OCI-LY1 (cell line): ENCODE results near the gene DOCK2.

Experiments used
- H2AFZ ChIP-seq: fragments of 200-600 bp; sonication (generic), shearing (Covaris generic); 2 replicates; pipeline ENCODE4 v1.6.0; 2014; ENCODE audit warnings: antibody characterized with exemption, mild to moderate bottlenecking, low read length
- H3F3A ChIP-seq: fragments of 200-600 bp; sonication (generic), shearing (Covaris generic); 2 replicates; pipeline ENCODE4 v1.6.0; 2014; ENCODE audit warnings: mild to moderate bottlenecking, antibody characterized with exemption, low read length, moderate library complexity; ENCODE audit not compliant: insufficient read depth
- H3K27ac ChIP-seq: fragments of 200-600 bp; sonication (generic); 2 replicates; pipeline ENCODE4 v1.5.1; 2014; ENCODE audit warnings: low read length, mixed run types, mild to moderate bottlenecking, low read depth; ENCODE audit not compliant: poor library complexity, severe bottlenecking
- H3K27me3 ChIP-seq: fragments of 200-600 bp; sonication (generic); 2 replicates; pipeline ENCODE4 v1.6.0; 2014; ENCODE audit warnings: antibody characterized with exemption, mild to moderate bottlenecking, low read length, moderate library complexity; ENCODE audit not compliant: insufficient read depth
- H3K36me3 ChIP-seq: fragments of 200-600 bp; sonication (generic); 2 replicates; pipeline ENCODE4 v1.6.1; 2014; ENCODE audit warnings: mild to moderate bottlenecking, antibody characterized with exemption, low read length, moderate library complexity, mixed read lengths; ENCODE audit not compliant: insufficient read depth
- H3K4me1 ChIP-seq: fragments of 200-600 bp; sonication (generic); 2 replicates; pipeline ENCODE4 v1.5.1; 2014; ENCODE audit warnings: mild to moderate bottlenecking, low read length, moderate library complexity; ENCODE audit not compliant: insufficient read depth, severe bottlenecking
- H3K4me2 ChIP-seq: fragments of 200-600 bp; sonication (generic), shearing (Covaris generic); 2 replicates; pipeline ENCODE4 v1.6.1; 2014; ENCODE audit warnings: low read length
- H3K4me3 ChIP-seq: fragments of 200-600 bp; sonication (generic); 2 replicates; pipeline ENCODE4 v1.5.1; 2014; ENCODE audit warnings: low read length, low read depth, mild to moderate bottlenecking, mixed read lengths; ENCODE audit not compliant: poor library complexity, severe bottlenecking
- H3K79me2 ChIP-seq: fragments of 200-600 bp; shearing (Covaris generic); 2 replicates; pipeline ENCODE4 v1.6.1; 2016; ENCODE audit warnings: mixed run types, low read length, mixed read lengths; ENCODE audit not compliant: insufficient read depth
- H3K9ac ChIP-seq: fragments of 200-600 bp; sonication (generic), shearing (Covaris generic); 2 replicates; pipeline ENCODE4 v1.6.1; 2014; ENCODE audit warnings: mild to moderate bottlenecking, low read length, mixed read lengths
- H3K9me2 ChIP-seq: fragments of 200-600 bp; sonication (generic), shearing (Covaris generic); 2 replicates; pipeline ENCODE4 v1.6.1; 2014; ENCODE audit warnings: low read depth, mild to moderate bottlenecking, low read length, mixed read lengths
- H3K9me3 ChIP-seq: fragments of 200-600 bp; shearing (Covaris generic); 2 replicates; pipeline ENCODE4 v1.6.1; 2014; ENCODE audit warnings: low read length, mixed read lengths
- H4K20me1 ChIP-seq: fragments of 200-600 bp; sonication (generic), shearing (Covaris generic); 2 replicates; pipeline ENCODE4 v1.6.0; 2016; ENCODE audit warnings: mild to moderate bottlenecking, low read length; ENCODE audit not compliant: insufficient read depth
- EZH2 ChIP-seq: fragments of 200-600 bp; sonication (generic), shearing (Covaris generic); IDR thresholded peaks from 2 replicates; pipeline ENCODE4 v1.8.0; 2017; ENCODE audit warnings: borderline replicate concordance, mixed run types, mild to moderate bottlenecking, antibody characterized with exemption, low read length, moderate library complexity, mixed read lengths
- TF ChIP-seq, protein P1 (sequence below): fragments of 200-600 bp; sonication (generic), shearing (Covaris generic); IDR thresholded peaks from 2 replicates; pipeline ENCODE4 v1.5.1; 2017; ENCODE audit warnings: mild to moderate bottlenecking, antibody characterized with exemption, low read length, moderate library complexity, mixed read lengths

Gene DOCK2

GRCh38 chr5:169934990-169935389 is 297.9 kb downstream of the DOCK2 start:
- Histone ChIP-seq H3K79me2 (no peaks in the 10 kb centered on the region), H3K36me3 (peaks cover 14% of the 10 kb centered on the region; the same call in 1 of the 2 replicates), H3K9ac (no peak overlapping the region), H3K4me2 (peak overlapping the region; percentile 28; the same call in 1 of the 2 replicates), H3K9me2 (no peaks in the 10 kb centered on the region), H3K4me1 (peaks cover 23% of the 10 kb centered on the region), H3F3A (no peaks in the 10 kb centered on the region; the same call in 1 of the 2 replicates), H3K27ac (peak overlapping the region; percentile 26), H3K27me3 (no peaks in the 10 kb centered on the region), H2AFZ (no peak overlapping the region), H4K20me1 (no peaks in the 10 kb centered on the region), H3K4me3 (no peak overlapping the region), H3K9me3 (no peaks in the 10 kb centered on the region)
- TF ChIP-seq, protein P1, sequence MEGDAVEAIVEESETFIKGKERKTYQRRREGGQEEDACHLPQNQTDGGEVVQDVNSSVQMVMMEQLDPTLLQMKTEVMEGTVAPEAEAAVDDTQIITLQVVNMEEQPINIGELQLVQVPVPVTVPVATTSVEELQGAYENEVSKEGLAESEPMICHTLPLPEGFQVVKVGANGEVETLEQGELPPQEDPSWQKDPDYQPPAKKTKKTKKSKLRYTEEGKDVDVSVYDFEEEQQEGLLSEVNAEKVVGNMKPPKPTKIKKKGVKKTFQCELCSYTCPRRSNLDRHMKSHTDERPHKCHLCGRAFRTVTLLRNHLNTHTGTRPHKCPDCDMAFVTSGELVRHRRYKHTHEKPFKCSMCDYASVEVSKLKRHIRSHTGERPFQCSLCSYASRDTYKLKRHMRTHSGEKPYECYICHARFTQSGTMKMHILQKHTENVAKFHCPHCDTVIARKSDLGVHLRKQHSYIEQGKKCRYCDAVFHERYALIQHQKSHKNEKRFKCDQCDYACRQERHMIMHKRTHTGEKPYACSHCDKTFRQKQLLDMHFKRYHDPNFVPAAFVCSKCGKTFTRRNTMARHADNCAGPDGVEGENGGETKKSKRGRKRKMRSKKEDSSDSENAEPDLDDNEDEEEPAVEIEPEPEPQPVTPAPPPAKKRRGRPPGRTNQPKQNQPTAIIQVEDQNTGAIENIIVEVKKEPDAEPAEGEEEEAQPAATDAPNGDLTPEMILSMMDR, result no peak
- no peak for TF ChIP-seq EZH2

GRCh38 chr5:169935762-169936161 is 298.7 kb downstream of the DOCK2 start:
- Histone ChIP-seq H3K36me3 (peaks cover 11% of the 10 kb centered on the region; the same call in 1 of the 2 replicates), H3K9me3 (no peaks in the 10 kb centered on the region), H3K27me3 (no peaks in the 10 kb centered on the region), H3K79me2 (no peaks in the 10 kb centered on the region), H3K4me2 (peak overlapping the region; percentile 6; the same call in 1 of the 2 replicates), H4K20me1 (no peaks in the 10 kb centered on the region), H3K9me2 (no peaks in the 10 kb centered on the region), H3F3A (no peaks in the 10 kb centered on the region; the same call in 1 of the 2 replicates), H3K4me3 (no peak overlapping the region), H2AFZ (no peak overlapping the region), H3K9ac (no peak overlapping the region), H3K4me1 (peaks cover 23% of the 10 kb centered on the region), H3K27ac (peak overlapping the region; percentile 26)
- TF ChIP-seq EZH2, result no peak
- TF ChIP-seq, protein P1, result no peak

- no peaks in the 10 kb centered on the region for H3K79me2 ChIP-seq
- H3K27me3 ChIP-seq, result no peaks in the 10 kb centered on the region
- TF ChIP-seq EZH2, result no peak
- TF ChIP-seq, protein P1, result no peak
These were observed 301.4 kb downstream of the DOCK2 start for GRCh38 chr5:169938439-169938838.

More at GRCh38 chr5:169938439-169938838, 301.4 kb downstream of the DOCK2 start:
- H3K9ac ChIP-seq, result no peak overlapping the region
- H3K36me3 ChIP-seq, result peaks cover 7% of the 10 kb centered on the region; the same call in 1 of the 2 replicates
- H3K4me1 ChIP-seq, result peaks cover 23% of the 10 kb centered on the region
- no peaks in the 10 kb centered on the region for H3K9me2 ChIP-seq
- H3K27ac ChIP-seq, result no peak overlapping the region
- H3K9me3 ChIP-seq, result no peaks in the 10 kb centered on the region
- no peak overlapping the region for H3K4me2 ChIP-seq
- H2AFZ ChIP-seq, result no peak overlapping the region
- H3K4me3 ChIP-seq, result no peak overlapping the region
- no peaks in the 10 kb centered on the region for H4K20me1 ChIP-seq
- H3F3A ChIP-seq, result no peaks in the 10 kb centered on the region; the same call in 1 of the 2 replicates
